Adrenal gland (tissue), 12 donors: Measurements from ENCODE around the gene FARS2. TPM values are rescaled to one million over a fixed set of nuclear protein-coding genes. Genes with fewer than 3 reads are reported as not detected.

Experiments
- DNase-seq, 7 donors: peaks; one replicate each; pipeline ENCODE4 v3.0.0-alpha.2; 2019 to 2020
- H3K27ac ChIP-seq, 5 donors: fragments of 200-600 bp; sonication (generic) in 4 of 5; 1 replicate in 3 of 5; 2 replicates in 2 of 5; pipeline versions ENCODE4 v1.5.1 to v1.8.0; 2016 to 2020; ENCODE audit warnings: mild to moderate bottlenecking in 1 of 5
- H3K27me3 ChIP-seq: fragments of 200-600 bp; 2 replicates; pipeline ENCODE4 v1.8.0; 2021
- H3K36me3 ChIP-seq, 2 donors: fragments of 200-600 bp; replicated peaks in 1 of 2; 1 replicate in 1 of 2; 2 replicates in 1 of 2; pipeline versions ENCODE4 v1.5.1 to v1.8.0; 2018 to 2022
- H3K4me1 ChIP-seq, 2 donors: fragments of 200-600 bp; replicated peaks in 1 of 2; 1 replicate in 1 of 2; 2 replicates in 1 of 2; pipeline versions ENCODE4 v1.5.1 to v1.8.0; 2018 to 2021
- H3K4me3 ChIP-seq, 4 donors: fragments of 200-600 bp; sonication (generic) in 3 of 4; one replicate each; pipeline ENCODE4 v1.5.1; 2016 to 2018
- H3K9me3 ChIP-seq, 3 donors: fragments of 200-600 bp; sonication (generic) in 1 of 3; replicated peaks in 1 of 3; 1 replicate in 2 of 3; 2 replicates in 1 of 3; pipeline versions ENCODE4 v1.5.1 to v1.8.0; 2016 to 2021
- POLR2A ChIP-seq, 2 donors: fragments of 450-650 bp; IDR thresholded peaks; one replicate each; pipeline ENCODE4 v1.6.1; 2017; ENCODE audit warnings: antibody characterized with exemption in 2 of 2, mild to moderate bottlenecking in 2 of 2, moderate library complexity in 1 of 2
- WGBS, 4 donors: extraction: QIAGEN DNeasy Blood & Tissue Kit in 2 of 4; methylation state at CpG; one replicate each; pipeline versions ENCODE4 v1.1.5 to v1.1.7; 2013 to 2017; 5-methylcytosine and 5-hydroxymethylcytosine counted together
- intact Hi-C, 2 donors: fragments of 100-400 bp; cut with DNase I; formaldehyde crosslinking; loops; one replicate each; pipeline versions ENCODE4 v1.14.1 to v1.15.0; 2022 to 2023
- polyA plus RNA-seq, 3 donors: library from polyadenylated mRNA; stranded (reverse); fragments of 200-250 nt in 2 of 3; fragments of 350-450 nt in 1 of 3; fragmentation: Illumina TruSeq in 1 of 3; extraction: RNeasy Lipid Tissue Mini Kit (QIAGEN cat#74804) in 1 of 3; gene quantifications; one replicate each; pipeline ENCODE4 v1.2.3, GENCODE V29; 2013 to 2014
- total RNA-seq, 9 donors: library from RNA; depleted of rRNA in 4 of 9; stranded (reverse); fragments of >200 nt in 4 of 9; fragments of 120-200 nt in 1 of 9; fragmentation: NEBNext Ultra II Directional in 1 of 9; extraction: Animal tissue kit (Norgen Biotek cat#: 25700) in 1 of 9; gene quantifications; one replicate each; pipeline versions ENCODE4 v1.1.0 to v1.2.4, GENCODE V29; 2013 to 2023
- TF ChIP-seq, protein P1 (sequence below), 6 experiments: fragments of 450-650 bp in 4 of 6; fragments of 200-600 bp in 2 of 6; sonication (generic) in 1 of 6; IDR thresholded peaks; 1 replicate in 5 of 6; 2 replicates in 1 of 6; pipeline versions ENCODE4 v1.5.1 to v1.8.0; 2016 to 2021; ENCODE audit warnings: antibody characterized with exemption in 6 of 6, mild to moderate bottlenecking in 2 of 6, moderate library complexity in 1 of 6
- donor health status: healthy with polysubstance abuse.
- donor health status: Bipolar disorder and iron deficiency.
- donor health status: DM: yes; HTN: yes; CAD: no.
- donor health status: DM: no; HTN: no; CAD: no.
- donor health status: DM: no; HTN: no; CAD: no.
- donor health status: DM: yes; HTN: yes; CAD: no.

Gene FARS2
- total and polyA plus RNA-seq, 12 donors, result 7.2 to 55.2 (median 19.8) TPM

DNA sequence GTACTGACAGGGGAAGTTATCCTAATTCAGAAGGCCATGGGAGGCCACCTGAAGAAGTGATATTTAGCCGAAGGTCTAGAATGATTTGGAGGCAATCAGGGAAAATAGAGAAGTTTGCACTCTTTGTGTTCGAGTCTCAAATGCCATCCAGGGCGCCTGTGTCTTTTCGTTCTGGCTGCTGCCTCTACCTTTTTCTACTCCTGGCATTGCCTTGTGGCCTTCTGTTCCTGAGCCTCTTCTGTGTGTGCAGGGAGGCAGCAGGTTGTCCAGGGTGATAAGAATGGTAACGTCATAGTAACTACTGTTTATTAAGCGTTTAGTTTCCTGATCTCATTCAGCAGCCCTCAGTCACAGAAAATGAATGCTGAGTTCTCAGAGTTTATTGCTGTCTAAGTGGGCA, 252.1 kb downstream of the FARS2 start:
- H3K27ac ChIP-seq, result no peak overlapping the region
- 94% methylated on average over 6 of the region's 6 CpGs for WGBS, 4 donors
- H3K27me3 ChIP-seq, result no peaks in the 10 kb centered on the region
- peaks cover 0 to 7% of the 10 kb centered on the region in 2 donors for H3K4me1 ChIP-seq
- intact Hi-C loops, result no loop called here
- no peak for DNase-seq
- no peaks in the 10 kb centered on the region for H3K9me3 ChIP-seq
- no peaks in the 10 kb centered on the region for H3K36me3 ChIP-seq
- no peak for TF ChIP-seq POLR2A (IDR thresholded peaks at IDR 0.05)
- TF ChIP-seq, protein P1, sequence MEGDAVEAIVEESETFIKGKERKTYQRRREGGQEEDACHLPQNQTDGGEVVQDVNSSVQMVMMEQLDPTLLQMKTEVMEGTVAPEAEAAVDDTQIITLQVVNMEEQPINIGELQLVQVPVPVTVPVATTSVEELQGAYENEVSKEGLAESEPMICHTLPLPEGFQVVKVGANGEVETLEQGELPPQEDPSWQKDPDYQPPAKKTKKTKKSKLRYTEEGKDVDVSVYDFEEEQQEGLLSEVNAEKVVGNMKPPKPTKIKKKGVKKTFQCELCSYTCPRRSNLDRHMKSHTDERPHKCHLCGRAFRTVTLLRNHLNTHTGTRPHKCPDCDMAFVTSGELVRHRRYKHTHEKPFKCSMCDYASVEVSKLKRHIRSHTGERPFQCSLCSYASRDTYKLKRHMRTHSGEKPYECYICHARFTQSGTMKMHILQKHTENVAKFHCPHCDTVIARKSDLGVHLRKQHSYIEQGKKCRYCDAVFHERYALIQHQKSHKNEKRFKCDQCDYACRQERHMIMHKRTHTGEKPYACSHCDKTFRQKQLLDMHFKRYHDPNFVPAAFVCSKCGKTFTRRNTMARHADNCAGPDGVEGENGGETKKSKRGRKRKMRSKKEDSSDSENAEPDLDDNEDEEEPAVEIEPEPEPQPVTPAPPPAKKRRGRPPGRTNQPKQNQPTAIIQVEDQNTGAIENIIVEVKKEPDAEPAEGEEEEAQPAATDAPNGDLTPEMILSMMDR (IDR thresholded peaks at IDR 0.05), result no peak
- H3K4me3 ChIP-seq, result no peak overlapping the region

DNA sequence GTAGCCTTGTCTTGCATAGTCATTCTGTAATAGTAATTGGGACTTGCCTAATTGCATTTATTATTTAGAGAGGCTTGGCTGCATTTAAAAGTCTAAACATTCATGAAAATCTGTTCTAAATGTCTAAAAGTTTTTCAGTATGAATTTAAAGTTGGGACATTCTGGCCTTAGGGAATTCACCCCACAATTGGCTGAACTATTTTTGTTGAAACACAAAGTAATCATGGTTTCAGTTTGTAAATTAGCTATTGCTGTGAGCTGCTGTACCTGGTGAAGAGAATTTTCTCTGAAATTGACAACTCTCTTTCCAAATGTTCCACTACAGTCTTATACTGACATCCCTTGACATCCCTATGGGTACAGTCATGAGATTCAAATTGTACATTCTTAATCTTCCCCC, 253.0 kb downstream of the FARS2 start:
- Histone ChIP-seq H3K27ac (no peak overlapping the region), H3K4me1 (peaks cover 0 to 7% of the 10 kb centered on the region in 2 donors), H3K4me3 (no peak overlapping the region), H3K27me3 (no peaks in the 10 kb centered on the region), H3K36me3 (no peaks in the 10 kb centered on the region), H3K9me3 (no peaks in the 10 kb centered on the region)
- TF ChIP-seq POLR2A (IDR thresholded peaks at IDR 0.05), result no peak
- TF ChIP-seq, protein P1 (IDR thresholded peaks at IDR 0.05), result no peak
- intact Hi-C loops, result no loop called here
- DNase-seq, result no peak

DNA sequence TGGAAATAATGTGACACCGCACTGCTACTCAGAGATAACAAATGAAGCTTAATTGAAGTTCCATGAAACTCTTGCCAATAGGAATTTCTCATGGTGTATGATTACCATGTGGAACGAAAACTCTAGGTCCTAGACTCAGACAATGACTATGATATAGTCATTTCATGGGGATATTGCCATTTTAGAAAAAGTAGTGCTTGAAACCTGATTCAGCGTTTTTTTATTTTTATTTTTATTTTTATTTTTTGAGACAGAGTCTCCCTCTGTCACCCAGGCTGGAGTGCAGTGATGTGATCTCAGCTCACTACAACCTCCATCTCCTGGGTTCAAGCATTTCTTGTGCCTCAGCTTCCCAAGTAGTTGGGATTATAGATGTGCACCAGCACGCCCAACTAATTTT, 253.9 kb downstream of the FARS2 start:
- Histone ChIP-seq H3K27ac (no peak overlapping the region), H3K27me3 (no peaks in the 10 kb centered on the region), H3K4me3 (no peak overlapping the region), H3K4me1 (peaks cover 0 to 7% of the 10 kb centered on the region in 2 donors), H3K9me3 (no peaks in the 10 kb centered on the region), H3K36me3 (no peaks in the 10 kb centered on the region)
- WGBS, 4 donors, result 71 to 99% (median 89%) methylated on average over 4 of the region's 4 CpGs
- intact Hi-C loops, result no loop called here
- TF ChIP-seq, protein P1 (IDR thresholded peaks at IDR 0.05), result no peak
- no peak for TF ChIP-seq POLR2A (IDR thresholded peaks at IDR 0.05)
- DNase-seq, result no peak

DNA sequence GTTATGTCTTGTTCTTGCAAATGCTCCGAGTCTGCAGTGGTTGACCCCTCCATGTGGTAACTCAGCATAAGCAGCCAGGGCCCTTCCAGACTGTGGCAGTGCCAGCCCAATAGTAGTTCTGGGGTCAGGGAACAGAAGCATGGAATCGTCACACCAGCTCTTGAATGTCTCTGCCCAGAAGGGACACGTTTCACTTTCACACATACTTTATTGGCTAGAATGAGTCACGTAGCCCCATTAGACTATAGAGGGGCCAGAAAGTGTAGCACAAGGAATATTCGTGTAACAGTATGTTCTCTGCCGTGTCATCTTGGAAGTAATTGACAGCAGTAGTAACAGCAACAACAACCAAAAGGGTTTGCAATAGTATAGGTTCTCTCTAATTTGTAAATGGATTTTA, 254.7 kb downstream of the FARS2 start:
- no peak for DNase-seq
- Histone ChIP-seq H3K4me1 (peaks cover 0 to 7% of the 10 kb centered on the region in 2 donors), H3K9me3 (no peaks in the 10 kb centered on the region), H3K4me3 (no peak overlapping the region), H3K36me3 (no peaks in the 10 kb centered on the region), H3K27me3 (no peaks in the 10 kb centered on the region), H3K27ac (no peak overlapping the region)
- intact Hi-C loops, result no loop called here
- 87 to 95% (median 89%) methylated on average over 6 of the region's 6 CpGs for WGBS, 4 donors
- no peak for TF ChIP-seq POLR2A (IDR thresholded peaks at IDR 0.05)
- TF ChIP-seq, protein P1 (IDR thresholded peaks at IDR 0.05), result no peak
